Epithelial cell of umbilical artery (primary cell): ENCODE measurements around the gene PBX3. TPM values are rescaled to one million over a fixed set of nuclear protein-coding genes. Genes with fewer than 3 reads are reported as not detected.

ENCODE experiments used
- total RNA-seq: library from RNA; depleted of rRNA; stranded (reverse); fragments of >200 nt; gene quantifications from 2 replicates; pipeline ENCODE4 v1.2.3, GENCODE V29; 2014

The PBX3 gene
- total RNA-seq: 13.5 and 15.6 TPM in 2 replicates

DNA sequence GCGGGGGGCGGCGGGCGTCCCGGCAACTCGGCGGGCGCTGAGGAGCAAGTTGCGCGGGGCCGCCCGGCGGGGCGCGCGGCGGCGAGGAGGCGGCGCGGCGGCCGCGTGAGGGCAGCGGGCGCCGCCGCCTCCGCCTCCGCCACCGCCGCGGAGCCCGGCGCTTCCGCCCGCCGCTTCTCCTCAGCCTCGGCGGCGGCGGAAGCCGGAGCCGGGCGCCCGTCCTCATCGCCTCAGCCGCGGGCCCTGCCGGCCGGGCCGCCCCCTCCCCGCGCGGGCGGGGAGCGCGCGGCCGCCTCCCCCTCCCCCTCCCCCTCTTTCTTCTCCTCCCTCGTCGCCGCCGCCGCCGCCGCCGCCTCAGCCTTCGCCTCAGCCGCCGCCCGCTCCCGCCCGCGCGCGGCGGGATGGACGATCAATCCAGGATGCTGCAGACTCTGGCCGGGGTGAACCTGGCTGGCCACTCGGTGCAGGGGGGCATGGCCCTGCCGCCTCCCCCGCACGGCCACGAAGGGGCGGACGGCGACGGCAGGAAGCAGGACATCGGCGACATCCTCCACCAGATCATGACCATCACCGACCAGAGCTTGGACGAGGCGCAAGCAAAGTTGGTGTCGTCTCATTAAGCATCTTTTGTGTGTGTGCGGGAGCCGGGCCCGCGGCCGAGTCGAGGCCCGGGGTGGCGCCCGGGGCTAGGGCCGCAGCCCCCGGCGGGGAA, at the start of gene PBX3:
TSS of gene PBX3 (plus strand) at position 321 of the 712 bp plus-strand sequence.

DNA sequence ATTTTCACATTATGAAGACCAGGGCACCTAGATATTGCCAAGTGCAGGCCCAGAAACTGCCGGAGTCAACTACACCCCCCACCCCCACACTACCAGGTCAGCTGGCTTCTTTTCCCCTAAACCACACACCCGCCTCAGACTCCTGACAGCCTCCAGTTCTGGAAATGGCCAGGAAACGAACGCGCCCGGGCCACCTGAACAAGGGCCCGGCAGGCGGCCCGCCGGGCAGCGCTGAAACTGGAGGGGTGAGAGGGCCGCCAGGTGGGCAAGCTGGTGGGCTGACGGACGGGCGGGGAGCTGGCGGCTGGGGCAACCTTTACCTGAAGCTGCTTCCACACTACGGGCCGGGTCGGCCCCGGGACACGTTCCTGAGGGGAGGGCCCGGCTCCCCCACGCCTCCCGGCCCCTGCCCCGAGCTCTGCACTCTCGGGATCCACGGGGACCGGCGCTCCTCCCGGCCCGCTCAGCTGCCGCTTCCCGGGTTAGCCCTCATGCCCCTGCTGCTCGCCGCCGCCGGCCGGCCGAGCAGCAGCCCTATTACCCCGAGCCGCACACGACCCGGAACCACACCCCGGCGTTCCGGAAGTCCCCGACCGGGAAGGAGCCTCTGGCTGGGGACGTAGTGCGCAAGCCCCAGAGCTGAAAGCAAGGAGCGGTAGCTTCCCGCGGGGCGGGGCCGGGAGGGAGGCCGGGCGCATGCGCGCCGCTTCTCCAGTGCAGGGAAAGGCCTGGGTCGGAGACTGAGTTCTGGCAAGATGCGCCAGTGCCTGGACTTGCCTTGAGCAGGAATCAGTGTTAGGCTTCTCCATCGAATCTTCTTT, 40.3 kb upstream of the PBX3 start, which contains the start of gene MAPKAP1:
TSS of gene MAPKAP1 (minus strand) at position 558 of the 821 bp plus-strand sequence. CDS start 34,634 bp downstream, outside the sequence.

Other genes with a start within 250 kb of the PBX3 start
- 69.2 and 74.5 TPM in 2 replicates for gene MAPKAP1, start 40.2 kb upstream of the PBX3 start, total RNA-seq